ENCODE data around the gene VAV2. TPM values are rescaled to one million over a fixed set of nuclear protein-coding genes. Genes with fewer than 3 reads are reported as not detected.

Gene VAV2
- total and polyA plus RNA-seq, 8 donors, result 25.3 to 44.1 (median 35.5) TPM

DNA sequence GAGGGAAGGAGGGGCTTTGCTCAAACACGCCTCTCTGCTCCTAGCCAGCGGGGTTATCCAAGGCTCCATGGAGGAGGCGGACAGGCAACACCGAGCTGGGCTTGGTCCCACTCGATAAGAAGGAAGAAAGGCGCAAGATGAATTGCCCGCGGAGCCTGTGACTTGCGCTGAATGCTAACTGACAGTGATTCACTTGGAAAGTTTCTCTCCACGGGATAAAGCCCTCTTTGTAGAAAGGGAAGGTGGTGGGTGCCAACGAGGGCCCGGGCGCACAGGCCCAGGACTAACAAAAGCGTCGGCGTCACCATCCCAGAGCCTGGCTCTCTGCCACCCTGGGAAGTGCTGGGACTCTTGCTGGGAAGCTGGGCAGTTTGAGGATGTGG lies 76.0 kb downstream of the VAV2 start:
- DNase-seq (peak in 1 of 4 donors; percentile 49), ATAC-seq (no peak)
- intact Hi-C loops (cut with DNase I), result no loop called here
- Histone ChIP-seq H3K9me3 (no peaks in the 10 kb centered on the region), H3K4me3 (no peak overlapping the region), H3K27me3 (no peaks in the 10 kb centered on the region), H3K4me1 (peaks cover 8 to 15% of the 10 kb centered on the region in 2 donors), H3K36me3 (no peaks in the 10 kb centered on the region), H3K27ac (no peak overlapping the region)
- TF ChIP-seq, protein P1, sequence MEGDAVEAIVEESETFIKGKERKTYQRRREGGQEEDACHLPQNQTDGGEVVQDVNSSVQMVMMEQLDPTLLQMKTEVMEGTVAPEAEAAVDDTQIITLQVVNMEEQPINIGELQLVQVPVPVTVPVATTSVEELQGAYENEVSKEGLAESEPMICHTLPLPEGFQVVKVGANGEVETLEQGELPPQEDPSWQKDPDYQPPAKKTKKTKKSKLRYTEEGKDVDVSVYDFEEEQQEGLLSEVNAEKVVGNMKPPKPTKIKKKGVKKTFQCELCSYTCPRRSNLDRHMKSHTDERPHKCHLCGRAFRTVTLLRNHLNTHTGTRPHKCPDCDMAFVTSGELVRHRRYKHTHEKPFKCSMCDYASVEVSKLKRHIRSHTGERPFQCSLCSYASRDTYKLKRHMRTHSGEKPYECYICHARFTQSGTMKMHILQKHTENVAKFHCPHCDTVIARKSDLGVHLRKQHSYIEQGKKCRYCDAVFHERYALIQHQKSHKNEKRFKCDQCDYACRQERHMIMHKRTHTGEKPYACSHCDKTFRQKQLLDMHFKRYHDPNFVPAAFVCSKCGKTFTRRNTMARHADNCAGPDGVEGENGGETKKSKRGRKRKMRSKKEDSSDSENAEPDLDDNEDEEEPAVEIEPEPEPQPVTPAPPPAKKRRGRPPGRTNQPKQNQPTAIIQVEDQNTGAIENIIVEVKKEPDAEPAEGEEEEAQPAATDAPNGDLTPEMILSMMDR (IDR thresholded peaks at IDR 0.05), result no peak

DNA sequence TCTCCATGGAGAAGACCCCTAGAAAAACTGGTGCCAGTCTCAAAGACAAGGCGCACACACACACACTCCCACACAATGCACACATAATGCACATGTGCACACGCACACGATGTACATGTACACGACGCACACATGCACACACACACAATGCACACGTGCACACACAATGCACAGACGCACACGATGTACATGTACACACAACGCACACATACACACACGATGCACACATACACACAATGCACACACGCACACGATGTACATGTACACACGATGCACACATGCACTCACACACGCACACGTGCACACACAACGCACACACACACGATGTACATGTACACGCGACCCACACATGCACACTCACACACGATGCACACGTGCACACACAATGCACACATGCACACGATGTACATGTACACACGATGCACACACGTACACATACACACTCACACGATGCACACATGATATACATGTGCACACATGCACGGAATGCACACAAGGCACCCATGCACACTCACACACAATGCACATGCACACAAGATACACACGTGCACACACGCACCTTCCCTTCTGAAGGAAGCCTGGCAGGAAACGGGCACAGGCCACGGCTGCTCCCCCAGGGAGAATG lies 76.5 kb downstream of the VAV2 start:
- Histone ChIP-seq H3K36me3 (no peaks in the 10 kb centered on the region), H3K9me3 (no peaks in the 10 kb centered on the region), H3K4me1 (peaks cover 8 to 15% of the 10 kb centered on the region in 2 donors), H3K27me3 (no peaks in the 10 kb centered on the region), H3K27ac (no peak overlapping the region), H3K4me3 (no peak overlapping the region)
- TF ChIP-seq, protein P1 (IDR thresholded peaks at IDR 0.05), result no peak
- intact Hi-C loops (cut with DNase I), result no loop called here
- no peak for ATAC-seq
- DNase-seq, result no peak

DNA sequence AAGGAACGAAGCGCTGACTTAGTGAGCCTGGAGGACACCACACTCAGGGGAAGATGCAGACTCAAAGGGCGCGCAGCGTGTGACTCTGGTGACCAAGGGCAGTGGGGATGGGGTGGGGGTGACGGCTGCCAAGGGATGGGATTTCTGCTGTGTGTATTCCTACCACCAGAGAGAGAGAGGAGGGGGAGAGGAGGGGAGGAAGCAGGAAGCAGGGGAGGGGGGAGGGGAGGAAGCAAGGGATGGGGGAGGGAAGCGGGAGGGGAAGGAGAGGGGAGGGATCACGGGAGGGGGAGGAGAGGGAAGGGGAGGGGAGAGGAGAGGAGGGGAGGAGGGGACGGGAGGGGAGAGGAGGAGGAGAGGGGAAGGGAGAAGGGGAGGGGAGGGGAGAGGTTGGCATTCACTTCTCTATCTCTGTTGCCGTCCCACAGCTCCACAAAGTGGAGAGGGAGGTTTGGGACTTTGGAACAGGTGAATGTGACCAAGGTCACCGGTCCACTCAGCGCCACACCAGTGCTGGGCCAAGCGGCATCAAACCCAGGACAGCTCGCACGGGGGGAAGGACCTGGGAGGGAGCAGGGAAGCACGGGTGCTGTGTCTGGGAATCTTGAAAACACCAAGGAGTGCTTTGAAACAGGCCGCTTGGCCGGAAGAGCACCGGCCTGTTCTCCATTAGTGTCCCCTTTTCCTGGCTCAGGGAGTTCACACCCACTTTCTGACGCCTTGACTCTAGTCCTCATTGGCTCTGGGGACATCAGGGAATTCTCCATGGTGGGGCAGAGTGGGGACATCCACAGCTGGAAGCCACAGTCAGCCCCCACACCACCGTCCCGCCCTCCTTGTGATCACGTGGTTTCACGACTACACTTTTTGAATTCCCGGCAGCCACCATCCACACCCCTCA lies 77.4 kb downstream of the VAV2 start:
- intact Hi-C loops (cut with DNase I), result no loop called here
- H3K27ac ChIP-seq, result no peak overlapping the region
- DNase-seq (peak in 1 of 4 donors; percentile 39), ATAC-seq (no peak)
- H3K27me3 ChIP-seq, result no peaks in the 10 kb centered on the region
- no peak overlapping the region for H3K4me3 ChIP-seq
- H3K4me1 ChIP-seq, result peaks cover 8 to 15% of the 10 kb centered on the region in 2 donors
- TF ChIP-seq, protein P1 (IDR thresholded peaks at IDR 0.05), result no peak
- H3K36me3 ChIP-seq, result no peaks in the 10 kb centered on the region
- H3K9me3 ChIP-seq, result no peaks in the 10 kb centered on the region

DNA sequence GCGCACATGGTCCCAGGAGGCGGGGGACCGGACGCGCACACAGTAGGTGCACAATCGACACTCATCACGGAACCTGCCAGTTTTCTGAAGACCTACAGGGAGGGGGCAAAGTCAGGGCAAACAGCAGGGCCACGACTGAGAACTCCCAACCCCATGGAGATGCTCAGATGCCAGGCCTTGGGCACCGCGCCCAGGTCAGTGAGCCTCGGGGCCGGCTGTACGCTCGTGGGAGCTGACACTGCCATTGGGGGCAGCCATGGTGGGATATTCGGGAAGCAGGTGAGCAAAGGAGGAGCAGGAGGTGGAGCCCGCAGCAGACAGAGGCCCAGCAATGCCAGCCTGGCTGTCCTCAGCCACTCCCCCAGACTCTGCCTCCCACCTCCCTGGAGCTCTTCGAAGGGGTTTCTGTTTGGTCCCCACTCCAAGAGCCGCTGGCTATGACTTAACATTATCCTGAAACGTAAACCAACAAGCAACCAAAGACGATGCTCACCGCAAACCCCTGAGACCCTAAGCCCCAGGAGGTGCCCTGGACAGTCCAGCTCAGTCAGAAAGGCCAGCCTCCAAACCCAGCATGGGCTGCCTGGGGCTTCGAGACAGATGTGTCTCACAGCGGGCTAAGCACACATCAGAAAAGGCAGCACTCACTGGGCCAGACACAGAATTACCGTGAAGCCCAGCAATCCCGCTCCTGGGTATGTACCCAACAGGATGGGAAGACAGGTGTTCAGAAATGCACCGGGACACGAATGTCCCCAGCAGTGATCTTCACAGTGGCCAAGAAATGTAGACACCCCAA lies 78.4 kb downstream of the VAV2 start:
- H3K4me3 ChIP-seq, result no peak overlapping the region
- no peaks in the 10 kb centered on the region for H3K36me3 ChIP-seq
- H3K27ac ChIP-seq, result no peak overlapping the region
- TF ChIP-seq, protein P1 (IDR thresholded peaks at IDR 0.05), result no peak
- DNase-seq, result peak in 1 of 4 donors; percentile 58
- H3K4me1 ChIP-seq, result peaks cover 8 to 13% of the 10 kb centered on the region in 2 donors
- intact Hi-C loops (cut with DNase I), result no loop called here
- H3K9me3 ChIP-seq, result no peaks in the 10 kb centered on the region
- no peak for ATAC-seq
- H3K27me3 ChIP-seq, result no peaks in the 10 kb centered on the region

Measured in left lung (tissue), 10 donors.